ENCODE data around the gene CLDN34. TPM values are rescaled to one million over a fixed set of nuclear protein-coding genes. Genes with fewer than 3 reads are reported as not detected.

The CLDN34 gene
- total and polyA plus RNA-seq, 8 donors: 0.18 to 0.73 TPM; not detected in 6

GRCh38 chrX:9923357-9923756 lies 43.8 kb upstream of the CLDN34 start:
- 74 to 96% (median 82%) methylated on average over 4 to 5 of the region's 5 CpGs for WGBS, 5 donors
- no peak overlapping the region for H3K4me3 ChIP-seq
- no peaks in the 10 kb centered on the region for H3K36me3 ChIP-seq
- peaks cover 0 to 3% (median 0%) of the 10 kb centered on the region in 4 donors for H3K9me3 ChIP-seq
- no peaks in the 10 kb centered on the region for H3K4me1 ChIP-seq
- no peak overlapping the region for H3K27ac ChIP-seq
- intact Hi-C loops (cut with DNase I; ENCODE audit: low total_unique reads): no loop called here
- TF ChIP-seq EP300 (IDR thresholded peaks at IDR 0.05) (no peak), POLR2AphosphoS5 (IDR thresholded peaks at IDR 0.05) (no peak), POLR2A (IDR thresholded peaks at IDR 0.05) (no peak)
- DNase-seq: no peak
- no peaks in the 10 kb centered on the region for H3K27me3 ChIP-seq

GRCh38 chrX:9926002-9926401 lies 41.2 kb upstream of the CLDN34 start:
- no peak for TF ChIP-seq POLR2A (IDR thresholded peaks at IDR 0.05)
- TF ChIP-seq CTCF (IDR thresholded peaks at IDR 0.05): no peak
- TF ChIP-seq POLR2AphosphoS5 (IDR thresholded peaks at IDR 0.05): no peak
- no peak for TF ChIP-seq EP300 (IDR thresholded peaks at IDR 0.05)
- H3K9me3 ChIP-seq: peaks cover 0 to 3% (median 0%) of the 10 kb centered on the region in 4 donors
- DNase-seq: no peak
- intact Hi-C loops (cut with DNase I; ENCODE audit: low total_unique reads): no loop called here
- H3K4me1 ChIP-seq: no peaks in the 10 kb centered on the region
- no peaks in the 10 kb centered on the region for H3K27me3 ChIP-seq
- no peaks in the 10 kb centered on the region for H3K36me3 ChIP-seq
- 88 to 93% (median 92%) methylated on average over 9 of the region's 9 CpGs for WGBS, 5 donors
- no peak overlapping the region for H3K4me3 ChIP-seq
- no peak overlapping the region for H3K27ac ChIP-seq

- Histone ChIP-seq H3K4me3 (no peak overlapping the region), H3K9me3 (no peaks in the 10 kb centered on the region), H3K36me3 (peaks cover 0 to 6% (median 4%) of the 10 kb centered on the region in 4 donors), H3K27me3 (no peaks in the 10 kb centered on the region), H3K4me1 (no peaks in the 10 kb centered on the region), H3K27ac (no peak overlapping the region)
- TF ChIP-seq POLR2A (IDR thresholded peaks at IDR 0.05) (no peak), EP300 (IDR thresholded peaks at IDR 0.05) (no peak), CTCF (IDR thresholded peaks at IDR 0.05) (no peak), POLR2AphosphoS5 (IDR thresholded peaks at IDR 0.05) (no peak)
- 35 to 65% (median 51%) methylated on average over 10 to 11 of the region's 11 CpGs for WGBS, 5 donors
- intact Hi-C loops (cut with DNase I; ENCODE audit: low total_unique reads): no loop called here
- DNase-seq: peak in 1 of 2 donors; percentile 32
Measured at GRCh38 chrX:9927698-9928482, 39.3 kb upstream of the CLDN34 start.

- Histone ChIP-seq H3K27me3 (no peaks in the 10 kb centered on the region), H3K27ac (no peak overlapping the region), H3K4me1 (no peaks in the 10 kb centered on the region), H3K4me3 (no peak overlapping the region), H3K9me3 (no peaks in the 10 kb centered on the region), H3K36me3 (peaks cover 0 to 12% (median 8%) of the 10 kb centered on the region in 4 donors)
- no peak for DNase-seq
- no peak for TF ChIP-seq POLR2AphosphoS5 (IDR thresholded peaks at IDR 0.05)
- no peak for TF ChIP-seq POLR2A (IDR thresholded peaks at IDR 0.05)
- no peak for TF ChIP-seq EP300 (IDR thresholded peaks at IDR 0.05)
- 82 to 96% (median 87%) methylated on average over 2 to 3 of the region's 3 CpGs for WGBS, 5 donors
- intact Hi-C loops (cut with DNase I; ENCODE audit: low total_unique reads): no loop called here
Measured at GRCh38 chrX:9935436-9935835, 31.7 kb upstream of the CLDN34 start.

- Histone ChIP-seq H3K27me3 (no peaks in the 10 kb centered on the region), H3K4me3 (no peak overlapping the region), H3K36me3 (peaks cover 0 to 10% (median 3%) of the 10 kb centered on the region in 4 donors), H3K27ac (no peak overlapping the region), H3K9me3 (no peaks in the 10 kb centered on the region), H3K4me1 (no peaks in the 10 kb centered on the region)
- no peak for DNase-seq
- 71 to 91% (median 80%) methylated on average over 1 to 8 of the region's 8 CpGs for WGBS, 5 donors
- intact Hi-C loops (cut with DNase I; ENCODE audit: low total_unique reads): no loop called here
- TF ChIP-seq POLR2AphosphoS5 (IDR thresholded peaks at IDR 0.05) (no peak), CTCF (IDR thresholded peaks at IDR 0.05) (no peak), POLR2A (IDR thresholded peaks at IDR 0.05) (no peak), EP300 (IDR thresholded peaks at IDR 0.05) (no peak)
Measured at GRCh38 chrX:9937761-9938160, 29.4 kb upstream of the CLDN34 start.

Measured in stomach (tissue), 9 donors.